ENCODE measurements around the gene GRPEL1.
"Not testable (repeated sequence)": the region's sequence is repeated elsewhere in the genome, so short reads cannot be mapped to it uniquely, and the experiment has no call there.

DNA sequence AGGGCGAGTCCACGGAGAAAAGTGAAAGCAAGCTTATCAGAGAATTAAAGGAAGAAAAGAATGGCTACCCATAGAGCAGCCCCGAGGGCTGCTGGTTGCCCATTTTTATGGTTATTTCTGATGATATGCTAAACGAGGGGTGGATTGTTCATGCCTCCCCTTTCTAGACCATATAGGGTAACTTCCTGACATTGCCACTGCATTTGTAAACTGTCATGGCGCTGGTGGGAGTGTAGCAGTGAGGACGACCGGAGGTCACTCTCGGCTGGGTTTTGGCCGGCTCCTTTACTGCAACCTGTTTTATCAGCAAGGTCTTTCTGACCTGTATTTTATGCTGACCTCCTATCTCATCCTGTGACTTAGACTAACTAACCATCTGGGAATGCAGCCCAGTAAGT lies 16.7 kb upstream of the GRPEL1 start:
- not testable (repeated sequence) for TF ChIP-seq EZH2, CTCF (IDR thresholded peaks at IDR 0.05)
